ENCODE results near the gene RHOF. TPM values are rescaled to one million over a fixed set of nuclear protein-coding genes. Genes with fewer than 3 reads are reported as not detected.

Gene RHOF
- total and polyA plus RNA-seq, 2 of the 13 experiments (the other 11 are each of a cell fraction or from before 2014, with no cell fraction given) = 14.6 to 32.2 TPM

- TF ChIP-seq ZNF142 (CRISPR knock-in tag; IDR thresholded peaks at IDR 0.05) (peak; percentile 30; the same call in 1 of the 2 replicates), KDM3A (CRISPR knock-in tag; IDR thresholded peaks at IDR 0.05; ENCODE audit: low read depth) (peak; percentile 63; the same call in 1 of the 2 replicates), ZNF766 (CRISPR knock-in tag; IDR thresholded peaks at IDR 0.05; ENCODE audit: borderline replicate concordance) (no peak; the same call in 1 of the 2 replicates), RARG (CRISPR knock-in tag; IDR thresholded peaks at IDR 0.05; ENCODE audit: low read depth) (no peak), NR1H2 (CRISPR knock-in tag; IDR thresholded peaks at IDR 0.05; ENCODE audit: borderline replicate concordance, low read depth) (no peak), THAP8 (CRISPR knock-in tag; IDR thresholded peaks at IDR 0.05; ENCODE audit: borderline replicate concordance) (no peak), NCOA2 (CRISPR knock-in tag; IDR thresholded peaks at IDR 0.05) (peak; percentile 38; the same call in 1 of the 2 replicates), GFI1 (CRISPR knock-in tag; IDR thresholded peaks at IDR 0.05; ENCODE audit: borderline replicate concordance) (no peak), ZNF619 (CRISPR knock-in tag; IDR thresholded peaks at IDR 0.05) (no peak), GATAD2A (CRISPR knock-in tag; IDR thresholded peaks at IDR 0.05) (peak; percentile 57; the same call in 1 of the 2 replicates), SP2 (CRISPR knock-in tag; IDR thresholded peaks at IDR 0.05) (no peak), ZNF282 (IDR thresholded peaks at IDR 0.05; ENCODE audit: partially characterized antibody) (no peak), CREBL2 (CRISPR knock-in tag; IDR thresholded peaks at IDR 0.05; ENCODE audit: borderline replicate concordance) (no peak), CHD2 (IDR thresholded peaks at IDR 0.05; ENCODE audit: low read depth, low read length) (no peak), KLF15 (CRISPR knock-in tag; IDR thresholded peaks at IDR 0.05; ENCODE audit: borderline replicate concordance) (no peak), ESRRA (CRISPR knock-in tag; IDR thresholded peaks at IDR 0.05; ENCODE audit: low read depth) (peak; percentile 55), UBTF (CRISPR knock-in tag; IDR thresholded peaks at IDR 0.05) (peak; percentile 40), MLLT10 (CRISPR knock-in tag; IDR thresholded peaks at IDR 0.05) (no peak), ZBTB14 (CRISPR knock-in tag; IDR thresholded peaks at IDR 0.05) (no peak; the same call in 1 of the 2 replicates)
Observed at GRCh38 chr12:121799842-121800693, 6.6 kb upstream of the RHOF start (continued).

Measured in HepG2 (cell line).